Common myeloid progenitor, CD34-positive (primary cell): Measurements from ENCODE around the gene PPM1N.

Source experiments
- CTCF ChIA-PET: fragments of 350-600 bp; sonication (Branson Sonifier 250); formaldehyde crosslinking; loops from one replicate; lab custom pipeline; 2021; ENCODE audit warnings: antibody characterized with exemption; lab: Charles Lee
- POLR2A ChIA-PET: fragments of 350-600 bp; sonication (Branson Sonifier 250); formaldehyde crosslinking; loops from one replicate; lab custom pipeline; 2021; ENCODE audit warnings: antibody characterized with exemption; lab: Charles Lee
- DNase-seq, 3 donors: peaks; one replicate each; pipeline versions ENCODE4 v3.0.0 to v3.0.0-alpha.2; 2013
- H3K27ac ChIP-seq, 2 experiments: 1 replicate in 1 of 2; 2 replicates in 1 of 2; pipeline ENCODE4 v1.7.0; 2013; ENCODE audit warnings: inconsistent platforms in 2 of 2, low read length in 2 of 2, mild to moderate bottlenecking in 2 of 2, low read depth in 1 of 2, moderate library complexity in 1 of 2; ENCODE audit not compliant: severe bottlenecking in 2 of 2, insufficient read depth in 1 of 2, poor library complexity in 1 of 2
- H3K27me3 ChIP-seq, 5 experiments: replicated peaks in 2 of 5; 1 replicate in 3 of 5; 2 replicates in 2 of 5; pipeline versions ENCODE4 v1.6.1 to v1.7.0; 2013; ENCODE audit warnings: low read length in 4 of 5, mild to moderate bottlenecking in 2 of 5, moderate library complexity in 2 of 5, inconsistent platforms in 1 of 5; ENCODE audit not compliant: insufficient read depth in 5 of 5, control insufficient read depth in 4 of 5
- H3K36me3 ChIP-seq, 4 experiments: 1 replicate in 2 of 4; 2 replicates in 2 of 4; pipeline versions ENCODE4 v1.6.1 to v1.7.0; 2013; ENCODE audit warnings: low read length in 3 of 4, control low read depth in 1 of 4, mild to moderate bottlenecking in 1 of 4; ENCODE audit not compliant: control insufficient read depth in 4 of 4, insufficient read depth in 4 of 4
- H3K4me1 ChIP-seq, 4 experiments: 1 replicate in 3 of 4; 2 replicates in 1 of 4; pipeline versions ENCODE4 v1.6.1 to v1.7.1; 2013; ENCODE audit warnings: low read length in 3 of 4, mild to moderate bottlenecking in 3 of 4, control low read depth in 1 of 4, inconsistent platforms in 1 of 4, moderate library complexity in 1 of 4; ENCODE audit not compliant: control insufficient read depth in 4 of 4, insufficient read depth in 4 of 4; ENCODE audit errors: control extremely low read depth in 1 of 4
- H3K4me3 ChIP-seq, 7 experiments: 1 replicate in 4 of 7; 2 replicates in 3 of 7; pipeline versions ENCODE4 v1.5.1 to v1.7.0; 2013; ENCODE audit warnings: mild to moderate bottlenecking in 7 of 7, low read length in 6 of 7, moderate library complexity in 6 of 7, inconsistent platforms in 2 of 7, low read depth in 2 of 7, control low read depth in 1 of 7; ENCODE audit not compliant: insufficient read depth in 4 of 7, control insufficient read depth in 1 of 7; ENCODE audit errors: extremely low read depth in 1 of 7
- H3K9me3 ChIP-seq, 5 experiments: 1 replicate in 4 of 5; 2 replicates in 1 of 5; pipeline versions ENCODE4 v1.6.1 to v1.7.1; 2013; ENCODE audit warnings: low read length in 4 of 5, mild to moderate bottlenecking in 2 of 5, inconsistent platforms in 1 of 5, low read depth in 1 of 5, moderate library complexity in 1 of 5; ENCODE audit not compliant: control insufficient read depth in 4 of 5, insufficient read depth in 2 of 5; ENCODE audit errors: control extremely low read depth in 1 of 5
- WGBS: methylation state at CpG from one replicate; pipeline ENCODE4 v1.1.5; 2013; ENCODE audit not compliant: insufficient coverage; 5-methylcytosine and 5-hydroxymethylcytosine counted together

PPM1N gene

DNA sequence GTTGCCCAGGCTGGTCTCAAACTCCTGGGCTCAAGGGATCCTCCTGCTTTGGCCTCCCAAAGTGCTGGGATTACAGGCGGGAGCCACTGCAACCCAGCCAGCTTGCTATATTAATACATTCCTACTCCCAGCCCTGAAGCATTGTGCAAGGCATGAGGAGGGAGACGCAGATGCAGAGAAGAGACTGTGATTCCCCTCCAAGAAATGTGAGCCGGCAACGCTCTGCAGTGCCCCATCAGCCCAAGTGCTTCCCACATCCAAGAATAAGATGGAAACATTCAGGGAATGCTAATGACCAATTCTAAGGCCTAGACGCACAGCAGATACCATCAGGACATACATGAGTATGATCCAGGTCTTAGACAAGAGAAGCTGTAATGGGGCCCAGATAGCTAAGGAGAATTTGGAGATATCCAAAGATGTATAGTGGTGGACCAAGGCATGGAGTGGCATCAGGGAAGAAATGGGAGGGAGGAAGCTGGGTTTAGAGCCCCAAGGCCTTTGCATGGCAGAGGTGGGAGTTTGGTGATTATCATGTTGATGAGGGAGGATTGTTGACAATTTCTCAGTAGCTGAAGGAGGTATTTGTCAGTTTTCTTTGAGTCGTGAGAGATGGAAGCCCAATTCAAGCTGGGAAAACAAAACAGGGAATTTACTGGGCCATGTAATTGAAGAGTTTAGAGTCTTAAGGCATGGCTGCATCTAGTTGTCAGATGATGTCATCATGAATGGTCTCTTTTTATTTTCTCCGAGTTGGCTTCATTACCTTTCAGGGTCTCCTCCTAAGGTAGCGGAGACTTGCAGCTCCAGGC lies 2.9 kb downstream of the PPM1N start:
- ChIA-PET POLR2A (no interaction called here), CTCF (interaction anchor here (1.0 to 1.7 kb wide), 3 partner anchors 9 to 57 kb away, joined by 3 to 4 read pairs (median 3); no protein-coding TSS in a partner anchor)
- peaks cover 3 to 42% (median 33%) of the 10 kb centered on the region in 4 experiments for H3K4me1 ChIP-seq
- DNase-seq = no peak
- no peak overlapping the region for H3K27ac ChIP-seq
- peaks cover 0 to 2% (median 0%) of the 10 kb centered on the region in 5 experiments for H3K9me3 ChIP-seq
- peaks cover 0 to 30% (median 16%) of the 10 kb centered on the region in 5 experiments for H3K27me3 ChIP-seq
- no peaks in the 10 kb centered on the region for H3K36me3 ChIP-seq
- WGBS = 96% methylated on average over 5 of the region's 8 CpGs
- H3K4me3 ChIP-seq = no peak overlapping the region

- CTCF ChIA-PET = interaction anchor here (1.0 kb wide), 1 partner anchor 10 kb away, joined by 3 read pairs; no protein-coding TSS in a partner anchor
- H3K4me3 ChIP-seq = no peak overlapping the region
- 86% methylated on average over 1 of the region's 2 CpGs for WGBS
- H3K36me3 ChIP-seq = no peaks in the 10 kb centered on the region
- H3K9me3 ChIP-seq = peaks cover 0 to 2% (median 0%) of the 10 kb centered on the region in 5 experiments
- H3K27ac ChIP-seq = no peak overlapping the region
- DNase-seq = no peak
- peaks cover 4 to 41% (median 30%) of the 10 kb centered on the region in 4 experiments for H3K4me1 ChIP-seq
- POLR2A ChIA-PET = no interaction called here
- H3K27me3 ChIP-seq = peaks cover 0 to 26% (median 14%) of the 10 kb centered on the region in 5 experiments
Observed at GRCh38 chr19:45501730-45502014, 3.4 kb downstream of the PPM1N start.

DNA sequence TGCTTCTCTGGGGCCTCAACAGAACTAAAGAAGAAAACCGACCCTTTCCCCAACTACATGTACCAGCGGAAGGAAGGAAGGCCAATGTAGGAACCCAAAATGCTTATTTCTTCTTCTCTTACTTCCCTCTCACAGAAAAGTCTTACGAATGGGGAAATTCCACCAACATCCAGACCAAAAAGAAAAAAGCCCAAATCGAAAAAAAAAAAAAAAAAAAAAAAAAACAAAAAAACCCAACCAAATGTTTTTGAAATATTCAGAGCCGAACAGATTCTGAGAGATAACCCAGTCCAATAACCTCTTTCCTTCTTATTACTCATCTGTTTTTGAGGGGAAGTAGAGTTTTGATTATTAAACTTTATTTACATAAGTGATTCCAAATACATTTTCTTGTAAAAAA lies 3.9 kb downstream of the PPM1N start:
- POLR2A ChIA-PET = no interaction called here
- DNase-seq = peak in 1 of 3 donors; percentile 23
- Histone ChIP-seq H3K27me3 (peaks cover 0 to 26% (median 14%) of the 10 kb centered on the region in 5 experiments), H3K4me3 (no peak overlapping the region), H3K27ac (no peak overlapping the region), H3K4me1 (peaks cover 4 to 42% (median 30%) of the 10 kb centered on the region in 4 experiments), H3K9me3 (peaks cover 0 to 2% (median 0%) of the 10 kb centered on the region in 5 experiments), H3K36me3 (no peaks in the 10 kb centered on the region)
- CTCF ChIA-PET = interaction anchor here (1.0 kb wide), 1 partner anchor 10 kb away, joined by 3 read pairs; no protein-coding TSS in a partner anchor
- 80% methylated on average over 1 of the region's 5 CpGs for WGBS

DNA sequence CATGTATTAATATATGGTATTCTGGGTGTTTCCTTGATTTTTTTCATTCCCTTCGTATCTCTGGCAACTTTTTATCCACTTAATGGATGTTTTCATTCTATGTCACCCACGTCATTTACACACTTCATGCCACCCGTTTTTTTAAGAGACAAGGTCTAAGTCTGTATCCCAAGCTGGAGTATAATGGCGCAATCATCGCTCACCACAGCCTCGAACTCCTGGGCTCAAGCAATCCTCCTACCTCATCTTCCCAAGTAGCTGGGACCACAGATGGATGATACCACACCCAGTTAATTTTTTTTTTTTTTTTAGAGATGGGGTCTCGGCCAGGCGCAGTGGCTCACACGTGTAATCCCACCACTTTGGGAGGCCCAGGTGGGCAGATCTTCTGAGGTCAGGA lies 5.7 kb downstream of the PPM1N start:
- 96% methylated on average over 5 of the region's 9 CpGs for WGBS
- peaks cover 4 to 34% (median 24%) of the 10 kb centered on the region in 4 experiments for H3K4me1 ChIP-seq
- ChIA-PET CTCF (interaction anchor here (1.3 to 3.3 kb wide), 2 partner anchors 9 to 40 kb away, joined by 3 to 18 read pairs; partner anchors contain the start of gene RTN2), POLR2A (no interaction called here)
- H3K4me3 ChIP-seq = no peak overlapping the region
- H3K9me3 ChIP-seq = peaks cover 0 to 2% (median 0%) of the 10 kb centered on the region in 5 experiments
- H3K27ac ChIP-seq = no peak overlapping the region
- no peak for DNase-seq
- peaks cover 0 to 13% (median 9%) of the 10 kb centered on the region in 5 experiments for H3K27me3 ChIP-seq
- no peaks in the 10 kb centered on the region for H3K36me3 ChIP-seq

DNA sequence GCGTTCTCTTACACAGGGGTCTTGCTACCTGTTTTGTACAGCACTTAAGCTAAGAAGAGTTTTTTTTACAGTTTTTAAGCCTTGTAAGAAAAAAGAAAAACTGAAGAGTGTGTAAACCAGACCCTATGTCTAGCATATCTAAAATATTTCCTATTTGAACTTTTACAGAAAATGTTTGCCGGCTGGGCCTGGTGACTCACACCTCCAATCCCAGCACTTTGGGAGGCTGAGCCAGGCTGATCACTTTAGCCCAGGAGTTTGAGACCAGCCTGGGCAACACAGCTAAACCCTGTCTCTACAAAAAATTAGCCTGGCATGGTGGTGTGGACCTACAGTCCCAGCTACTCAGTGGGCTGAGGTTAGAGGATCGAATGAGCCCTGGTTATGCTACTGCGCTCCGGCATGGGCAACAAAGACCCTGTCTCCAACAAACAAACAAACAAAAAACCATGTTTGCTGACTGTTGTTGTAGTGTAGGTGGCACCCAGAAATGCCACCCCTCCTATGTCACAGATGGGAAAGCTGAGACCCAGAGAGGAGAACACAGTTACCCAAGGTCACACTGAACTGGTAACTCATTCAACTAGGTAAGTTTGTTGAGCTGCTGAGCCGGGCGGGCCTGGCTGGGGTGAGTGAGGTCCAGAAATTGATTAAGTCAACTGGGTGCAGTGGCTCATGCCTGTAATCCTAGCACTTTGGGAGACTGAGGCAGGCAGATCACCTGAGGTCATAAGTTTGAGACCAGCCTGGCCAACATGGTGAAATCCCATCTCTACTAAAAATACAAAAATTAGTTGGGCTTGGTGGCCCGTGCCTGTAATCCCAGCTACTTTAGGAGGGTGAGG lies 7.1 kb downstream of the PPM1N start:
- Histone ChIP-seq H3K27ac (peak overlapping the region in 1 of 2 experiments; percentile 86), H3K9me3 (no peaks in the 10 kb centered on the region), H3K36me3 (no peaks in the 10 kb centered on the region), H3K4me3 (peak overlapping the region in 1 of 7 experiments; percentile 97), H3K4me1 (peaks cover 4 to 44% (median 30%) of the 10 kb centered on the region in 4 experiments), H3K27me3 (peaks cover 0 to 2% (median 0%) of the 10 kb centered on the region in 5 experiments)
- CTCF ChIA-PET = interaction anchor here (0.7 to 3.3 kb wide), 8 partner anchors 10 to 121 kb away, joined by 3 to 18 read pairs (median 5); partner anchors contain the start of gene RTN2
- DNase-seq = no peak
- POLR2A ChIA-PET = no interaction called here
- 90% methylated on average over 4 of the region's 8 CpGs for WGBS

DNA sequence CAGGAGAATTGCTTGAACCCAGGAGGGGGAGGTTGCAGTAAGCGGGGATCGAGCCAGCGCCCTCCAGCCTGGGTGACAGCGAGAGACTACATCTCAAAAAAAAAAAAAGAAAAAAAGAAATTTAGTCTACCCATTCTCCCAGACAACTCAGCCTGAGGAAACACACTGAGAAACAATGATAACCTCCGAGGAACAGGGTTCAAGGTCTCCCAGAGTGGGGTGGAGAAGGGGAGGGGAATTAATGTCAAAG lies 7.7 kb downstream of the PPM1N start:
- Histone ChIP-seq H3K4me1 (peaks cover 4 to 48% (median 33%) of the 10 kb centered on the region in 4 experiments), H3K27me3 (peaks cover 0 to 2% (median 0%) of the 10 kb centered on the region in 5 experiments), H3K36me3 (no peaks in the 10 kb centered on the region), H3K9me3 (no peaks in the 10 kb centered on the region), H3K27ac (peak overlapping the region in 1 of 2 experiments; percentile 86), H3K4me3 (peak overlapping the region in 6 of 7 experiments; percentile 65 to 97 (median 94))
- POLR2A ChIA-PET = no interaction called here
- no peak for DNase-seq
- CTCF ChIA-PET = interaction anchor here (0.8 to 3.3 kb wide), 5 partner anchors 10 to 66 kb away, joined by 3 to 18 read pairs (median 8); partner anchors contain the start of gene RTN2
- 81% methylated on average over 2 of the region's 5 CpGs for WGBS
